Liver (tissue), 9 donors: ENCODE results near the gene EBP. TPM values are rescaled to one million over a fixed set of nuclear protein-coding genes. Genes with fewer than 3 reads are reported as not detected.

Experiments used
- DNase-seq: peaks from one replicate; pipeline ENCODE4 v3.0.0-alpha.2; 2017; ENCODE audit warnings: low spot score
- H3K27ac ChIP-seq, 2 donors: one replicate each; pipeline ENCODE4 v1.7.0; 2013; ENCODE audit warnings: inconsistent platforms in 2 of 2, low read length in 2 of 2, control low read depth in 1 of 2, low read depth in 1 of 2, mild to moderate bottlenecking in 1 of 2
- H3K27me3 ChIP-seq, 4 donors: one replicate each; pipeline versions ENCODE4 v1.6.1 to v1.7.0; 2013; ENCODE audit warnings: low read length in 3 of 4, inconsistent platforms in 1 of 4, mild to moderate bottlenecking in 1 of 4, moderate library complexity in 1 of 4; ENCODE audit not compliant: control insufficient read depth in 4 of 4, insufficient read depth in 4 of 4
- H3K36me3 ChIP-seq, 4 donors: one replicate each; pipeline versions ENCODE4 v1.6.1 to v1.7.0; 2013; ENCODE audit warnings: low read length in 3 of 4, mild to moderate bottlenecking in 3 of 4, low read depth in 1 of 4, moderate library complexity in 1 of 4; ENCODE audit not compliant: control insufficient read depth in 4 of 4, insufficient read depth in 3 of 4
- H3K4me1 ChIP-seq, 4 donors: one replicate each; pipeline versions ENCODE4 v1.6.1 to v1.7.0; 2013; ENCODE audit warnings: low read length in 3 of 4, mild to moderate bottlenecking in 3 of 4, moderate library complexity in 1 of 4; ENCODE audit not compliant: control insufficient read depth in 4 of 4, insufficient read depth in 4 of 4
- H3K4me3 ChIP-seq, 3 donors: one replicate each; pipeline versions ENCODE4 v1.6.1 to v1.7.0; 2013; ENCODE audit warnings: low read length in 3 of 3, control low read depth in 1 of 3, low read depth in 1 of 3, mild to moderate bottlenecking in 1 of 3
- H3K9ac ChIP-seq, 2 donors: one replicate each; pipeline ENCODE4 v1.7.0; 2013; ENCODE audit warnings: low read length in 2 of 2, mild to moderate bottlenecking in 2 of 2, moderate library complexity in 2 of 2, control low read depth in 1 of 2, low read depth in 1 of 2
- H3K9me3 ChIP-seq, 4 donors: one replicate each; pipeline versions ENCODE4 v1.6.1 to v1.7.0; 2013; ENCODE audit warnings: low read length in 3 of 4; ENCODE audit not compliant: control insufficient read depth in 4 of 4
- EGR1 ChIP-seq, 2 donors: IDR thresholded peaks; 2 replicates each; pipeline ENCODE4 v1.6.1; 2016 to 2018; ENCODE audit warnings: antibody characterized with exemption in 2 of 2, low read depth in 2 of 2
- FOXA1 ChIP-seq: IDR thresholded peaks from 2 replicates; pipeline ENCODE4 v1.6.1; 2016; ENCODE audit warnings: antibody characterized with exemption
- FOXA2 ChIP-seq: IDR thresholded peaks from 2 replicates; pipeline ENCODE4 v1.6.1; 2016; ENCODE audit warnings: antibody characterized with exemption
- GABPA ChIP-seq, 2 donors: IDR thresholded peaks in 1 of 2; conservative IDR thresholded peaks in 1 of 2; 2 replicates each; pipeline ENCODE4 v1.6.1; 2016; ENCODE audit warnings: antibody characterized with exemption in 2 of 2, mild to moderate bottlenecking in 1 of 2, moderate library complexity in 1 of 2
- HNF4A ChIP-seq, 2 donors: conservative IDR thresholded peaks; 2 replicates each; pipeline ENCODE4 v1.6.1; 2016; ENCODE audit warnings: antibody characterized with exemption in 2 of 2, mild to moderate bottlenecking in 2 of 2
- JUND ChIP-seq, 2 donors: IDR thresholded peaks; 2 replicates each; pipeline ENCODE4 v1.6.1; 2016; ENCODE audit warnings: antibody characterized with exemption in 2 of 2
- RAD21 ChIP-seq, 2 donors: IDR thresholded peaks; 2 replicates each; pipeline ENCODE4 v1.6.1; 2016; ENCODE audit warnings: antibody characterized with exemption in 2 of 2, mild to moderate bottlenecking in 2 of 2
- TAF1 ChIP-seq: conservative IDR thresholded peaks from 2 replicates; pipeline ENCODE4 v1.6.1; 2016; ENCODE audit warnings: antibody characterized with exemption, mild to moderate bottlenecking
- WGBS: extraction: QIAGEN DNeasy Blood & Tissue Kit; methylation state at CpG from one replicate; pipeline ENCODE4 v1.1.7; 2013; 5-methylcytosine and 5-hydroxymethylcytosine counted together
- polyA plus RNA-seq, 2 donors: library from polyadenylated mRNA; stranded (reverse) in 1 of 2; unstranded in 1 of 2; fragments of 200-250 nt in 1 of 2; fragments of >200 nt in 1 of 2; fragmentation: Nextera tagmentation in 1 of 2; extraction: Ambion mirVana in 1 of 2; gene quantifications; one replicate each; pipeline versions ENCODE4 v1.2.1 to v1.2.3, GENCODE V29; 2013 to 2015
- total RNA-seq, 2 donors: library from RNA; depleted of rRNA; stranded (reverse); fragments of >200 nt; gene quantifications; one replicate each; pipeline ENCODE4 v1.2.3, GENCODE V29; 2014
- TF ChIP-seq, protein P1 (sequence below): IDR thresholded peaks from 2 replicates; pipeline ENCODE4 v1.6.1; 2016; ENCODE audit warnings: antibody characterized with exemption, mild to moderate bottlenecking
- TF ChIP-seq, protein P2 (sequence below): IDR thresholded peaks from 2 replicates; pipeline ENCODE4 v1.6.1; 2016; ENCODE audit warnings: antibody characterized with exemption
- TF ChIP-seq, protein P3 (sequence below): fragments of 150-350 bp; IDR thresholded peaks from 2 replicates; pipeline ENCODE4 v1.5.1; 2017; ENCODE audit warnings: improper control_type of control experiment, low read depth, low read length; ENCODE audit not compliant: missing input control
- TF ChIP-seq, protein P4 (sequence below): IDR thresholded peaks from 2 replicates; pipeline ENCODE4 v1.6.1; 2016; ENCODE audit warnings: antibody characterized with exemption
- donor health status: healthy.
- donor health status: healthy.
- donor health status: healthy.
- donor health status: healthy.
- donor health status: healthy.

EBP gene
- total and polyA plus RNA-seq, 4 donors, result 304 to 474 (median 369) TPM

DNA sequence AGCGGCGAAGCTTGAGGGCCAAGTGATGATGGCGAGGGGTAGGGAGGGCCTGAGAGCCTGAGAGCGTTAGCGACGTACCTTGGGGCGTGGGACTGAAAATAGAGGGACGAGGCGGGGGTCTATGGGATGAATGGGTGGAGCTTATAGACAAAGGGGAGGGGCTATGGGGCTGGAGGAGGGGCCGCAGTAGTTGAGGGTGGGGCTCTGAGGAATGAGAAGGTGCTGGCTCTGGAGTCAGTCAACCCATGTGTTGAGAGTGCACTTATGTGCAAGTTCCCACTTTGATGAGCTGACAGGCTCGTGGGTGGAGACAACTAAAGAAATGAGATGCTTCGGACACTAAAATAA is 18.4 kb downstream of the EBP start:
- TF ChIP-seq RAD21 (IDR thresholded peaks at IDR 0.05) (no peak), FOXA2 (no peak), FOXA1 (no peak), TAF1 (no peak)
- H3K27me3 ChIP-seq, result no peaks in the 10 kb centered on the region
- peak; percentile 54 for DNase-seq
- H3K9ac ChIP-seq, result peak overlapping the region; percentile 47 to 71
- H3K27ac ChIP-seq, result peak overlapping the region; percentile 85 to 87
- H3K36me3 ChIP-seq, result peaks cover 0 to 5% (median 3%) of the 10 kb centered on the region in 4 donors
- H3K9me3 ChIP-seq, result no peaks in the 10 kb centered on the region
- peak overlapping the region; percentile 68 to 81 (median 74) for H3K4me3 ChIP-seq
- WGBS, result 5% methylated on average over 12 of the region's 12 CpGs
- peaks cover 1 to 10% (median 5%) of the 10 kb centered on the region in 4 donors for H3K4me1 ChIP-seq

DNA sequence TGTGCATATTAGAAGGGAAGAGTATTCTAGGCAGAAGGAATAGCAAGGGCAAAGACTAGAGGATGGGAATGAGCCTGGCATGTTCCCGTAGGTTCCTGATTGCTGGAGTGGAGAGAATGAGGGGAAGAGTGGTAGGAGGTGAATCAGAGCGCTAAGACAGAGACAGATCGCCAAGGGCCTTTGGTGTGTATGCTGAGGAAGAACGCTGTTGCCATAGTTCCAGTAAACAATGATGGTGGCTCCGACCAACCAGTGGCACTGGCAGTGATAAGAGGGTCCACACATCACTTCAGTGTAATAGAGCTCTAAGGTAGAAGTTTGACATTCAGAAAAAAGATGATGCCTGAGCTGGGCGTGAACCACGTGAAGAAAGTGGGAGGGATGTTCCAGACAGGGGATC is 18.9 kb downstream of the EBP start:
- DNase-seq, result no peak
- Histone ChIP-seq H3K9ac (peak overlapping the region in 1 of 2 donors; percentile 71), H3K4me1 (peaks cover 1 to 10% (median 5%) of the 10 kb centered on the region in 4 donors), H3K36me3 (peaks cover 0 to 7% (median 3%) of the 10 kb centered on the region in 4 donors), H3K27ac (peak overlapping the region in 1 of 2 donors; percentile 85), H3K4me3 (peak overlapping the region; percentile 18 to 81 (median 68)), H3K27me3 (no peaks in the 10 kb centered on the region), H3K9me3 (no peaks in the 10 kb centered on the region)
- no peak for TF ChIP-seq JUND (IDR thresholded peaks at IDR 0.05)
- no peak for TF ChIP-seq HNF4A (conservative IDR thresholded peaks at IDR 0.05)
- TF ChIP-seq, protein P1, sequence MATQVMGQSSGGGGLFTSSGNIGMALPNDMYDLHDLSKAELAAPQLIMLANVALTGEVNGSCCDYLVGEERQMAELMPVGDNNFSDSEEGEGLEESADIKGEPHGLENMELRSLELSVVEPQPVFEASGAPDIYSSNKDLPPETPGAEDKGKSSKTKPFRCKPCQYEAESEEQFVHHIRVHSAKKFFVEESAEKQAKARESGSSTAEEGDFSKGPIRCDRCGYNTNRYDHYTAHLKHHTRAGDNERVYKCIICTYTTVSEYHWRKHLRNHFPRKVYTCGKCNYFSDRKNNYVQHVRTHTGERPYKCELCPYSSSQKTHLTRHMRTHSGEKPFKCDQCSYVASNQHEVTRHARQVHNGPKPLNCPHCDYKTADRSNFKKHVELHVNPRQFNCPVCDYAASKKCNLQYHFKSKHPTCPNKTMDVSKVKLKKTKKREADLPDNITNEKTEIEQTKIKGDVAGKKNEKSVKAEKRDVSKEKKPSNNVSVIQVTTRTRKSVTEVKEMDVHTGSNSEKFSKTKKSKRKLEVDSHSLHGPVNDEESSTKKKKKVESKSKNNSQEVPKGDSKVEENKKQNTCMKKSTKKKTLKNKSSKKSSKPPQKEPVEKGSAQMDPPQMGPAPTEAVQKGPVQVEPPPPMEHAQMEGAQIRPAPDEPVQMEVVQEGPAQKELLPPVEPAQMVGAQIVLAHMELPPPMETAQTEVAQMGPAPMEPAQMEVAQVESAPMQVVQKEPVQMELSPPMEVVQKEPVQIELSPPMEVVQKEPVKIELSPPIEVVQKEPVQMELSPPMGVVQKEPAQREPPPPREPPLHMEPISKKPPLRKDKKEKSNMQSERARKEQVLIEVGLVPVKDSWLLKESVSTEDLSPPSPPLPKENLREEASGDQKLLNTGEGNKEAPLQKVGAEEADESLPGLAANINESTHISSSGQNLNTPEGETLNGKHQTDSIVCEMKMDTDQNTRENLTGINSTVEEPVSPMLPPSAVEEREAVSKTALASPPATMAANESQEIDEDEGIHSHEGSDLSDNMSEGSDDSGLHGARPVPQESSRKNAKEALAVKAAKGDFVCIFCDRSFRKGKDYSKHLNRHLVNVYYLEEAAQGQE, result no peak
- TF ChIP-seq FOXA2, result no peak
- TF ChIP-seq, protein P2, sequence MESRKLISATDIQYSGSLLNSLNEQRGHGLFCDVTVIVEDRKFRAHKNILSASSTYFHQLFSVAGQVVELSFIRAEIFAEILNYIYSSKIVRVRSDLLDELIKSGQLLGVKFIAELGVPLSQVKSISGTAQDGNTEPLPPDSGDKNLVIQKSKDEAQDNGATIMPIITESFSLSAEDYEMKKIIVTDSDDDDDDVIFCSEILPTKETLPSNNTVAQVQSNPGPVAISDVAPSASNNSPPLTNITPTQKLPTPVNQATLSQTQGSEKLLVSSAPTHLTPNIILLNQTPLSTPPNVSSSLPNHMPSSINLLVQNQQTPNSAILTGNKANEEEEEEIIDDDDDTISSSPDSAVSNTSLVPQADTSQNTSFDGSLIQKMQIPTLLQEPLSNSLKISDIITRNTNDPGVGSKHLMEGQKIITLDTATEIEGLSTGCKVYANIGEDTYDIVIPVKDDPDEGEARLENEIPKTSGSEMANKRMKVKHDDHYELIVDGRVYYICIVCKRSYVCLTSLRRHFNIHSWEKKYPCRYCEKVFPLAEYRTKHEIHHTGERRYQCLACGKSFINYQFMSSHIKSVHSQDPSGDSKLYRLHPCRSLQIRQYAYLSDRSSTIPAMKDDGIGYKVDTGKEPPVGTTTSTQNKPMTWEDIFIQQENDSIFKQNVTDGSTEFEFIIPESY, result no peak
- TF ChIP-seq, protein P3, sequence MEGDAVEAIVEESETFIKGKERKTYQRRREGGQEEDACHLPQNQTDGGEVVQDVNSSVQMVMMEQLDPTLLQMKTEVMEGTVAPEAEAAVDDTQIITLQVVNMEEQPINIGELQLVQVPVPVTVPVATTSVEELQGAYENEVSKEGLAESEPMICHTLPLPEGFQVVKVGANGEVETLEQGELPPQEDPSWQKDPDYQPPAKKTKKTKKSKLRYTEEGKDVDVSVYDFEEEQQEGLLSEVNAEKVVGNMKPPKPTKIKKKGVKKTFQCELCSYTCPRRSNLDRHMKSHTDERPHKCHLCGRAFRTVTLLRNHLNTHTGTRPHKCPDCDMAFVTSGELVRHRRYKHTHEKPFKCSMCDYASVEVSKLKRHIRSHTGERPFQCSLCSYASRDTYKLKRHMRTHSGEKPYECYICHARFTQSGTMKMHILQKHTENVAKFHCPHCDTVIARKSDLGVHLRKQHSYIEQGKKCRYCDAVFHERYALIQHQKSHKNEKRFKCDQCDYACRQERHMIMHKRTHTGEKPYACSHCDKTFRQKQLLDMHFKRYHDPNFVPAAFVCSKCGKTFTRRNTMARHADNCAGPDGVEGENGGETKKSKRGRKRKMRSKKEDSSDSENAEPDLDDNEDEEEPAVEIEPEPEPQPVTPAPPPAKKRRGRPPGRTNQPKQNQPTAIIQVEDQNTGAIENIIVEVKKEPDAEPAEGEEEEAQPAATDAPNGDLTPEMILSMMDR, result no peak
- TF ChIP-seq, protein P4, sequence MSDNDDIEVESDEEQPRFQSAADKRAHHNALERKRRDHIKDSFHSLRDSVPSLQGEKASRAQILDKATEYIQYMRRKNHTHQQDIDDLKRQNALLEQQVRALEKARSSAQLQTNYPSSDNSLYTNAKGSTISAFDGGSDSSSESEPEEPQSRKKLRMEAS, result no peak
- no peak for TF ChIP-seq EGR1 (IDR thresholded peaks at IDR 0.05; ENCODE audit: low read depth in 2 of 2)
- no peak for TF ChIP-seq FOXA1
- TF ChIP-seq RAD21 (IDR thresholded peaks at IDR 0.05), result no peak
- no peak for TF ChIP-seq GABPA (IDR thresholded peaks at IDR 0.05 in 1 of 2, conservative IDR thresholded peaks at IDR 0.05 in 1 of 2)
- WGBS, result 89% methylated on average over 7 of the region's 7 CpGs
